Upper lobe of left lung (tissue), 4 donors: Measurements from ENCODE around the gene FGF3.

ENCODE experiments used
- POLR2A ChIP-seq, 4 donors: fragments of 450-650 bp; IDR thresholded peaks; one replicate each; pipeline ENCODE4 v1.5.1; 2016 to 2017; ENCODE audit warnings: antibody characterized with exemption in 4 of 4, mild to moderate bottlenecking in 2 of 4
- TF ChIP-seq, protein P1 (sequence below), 6 experiments: fragments of 450-650 bp in 4 of 6; fragments of 200-600 bp in 2 of 6; sonication (generic) in 2 of 6; IDR thresholded peaks; one replicate each; pipeline ENCODE4 v1.5.1; 2016 to 2019; ENCODE audit warnings: antibody characterized with exemption in 6 of 6

DNA sequence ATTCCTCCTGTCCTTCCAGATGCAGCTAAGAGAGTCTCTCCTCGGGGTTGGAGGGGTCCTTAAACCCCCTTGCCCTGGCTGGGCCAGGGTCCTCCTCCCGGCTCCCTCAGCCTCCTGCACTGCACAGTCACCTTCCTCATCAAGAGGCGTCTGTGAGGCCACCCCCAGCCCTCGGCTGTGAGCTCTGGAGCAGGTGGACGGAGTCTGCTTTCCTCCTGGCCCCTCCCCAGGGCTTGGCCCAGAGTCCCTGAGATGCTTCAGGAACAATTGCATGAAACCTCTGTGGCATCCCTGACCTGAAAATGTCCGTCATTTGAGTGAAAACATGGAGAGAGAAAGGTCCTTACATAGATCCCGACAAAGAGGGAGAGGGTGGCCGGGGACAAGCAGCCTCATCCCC is 6.7 kb upstream of the FGF3 start:
- TF ChIP-seq, protein P1, sequence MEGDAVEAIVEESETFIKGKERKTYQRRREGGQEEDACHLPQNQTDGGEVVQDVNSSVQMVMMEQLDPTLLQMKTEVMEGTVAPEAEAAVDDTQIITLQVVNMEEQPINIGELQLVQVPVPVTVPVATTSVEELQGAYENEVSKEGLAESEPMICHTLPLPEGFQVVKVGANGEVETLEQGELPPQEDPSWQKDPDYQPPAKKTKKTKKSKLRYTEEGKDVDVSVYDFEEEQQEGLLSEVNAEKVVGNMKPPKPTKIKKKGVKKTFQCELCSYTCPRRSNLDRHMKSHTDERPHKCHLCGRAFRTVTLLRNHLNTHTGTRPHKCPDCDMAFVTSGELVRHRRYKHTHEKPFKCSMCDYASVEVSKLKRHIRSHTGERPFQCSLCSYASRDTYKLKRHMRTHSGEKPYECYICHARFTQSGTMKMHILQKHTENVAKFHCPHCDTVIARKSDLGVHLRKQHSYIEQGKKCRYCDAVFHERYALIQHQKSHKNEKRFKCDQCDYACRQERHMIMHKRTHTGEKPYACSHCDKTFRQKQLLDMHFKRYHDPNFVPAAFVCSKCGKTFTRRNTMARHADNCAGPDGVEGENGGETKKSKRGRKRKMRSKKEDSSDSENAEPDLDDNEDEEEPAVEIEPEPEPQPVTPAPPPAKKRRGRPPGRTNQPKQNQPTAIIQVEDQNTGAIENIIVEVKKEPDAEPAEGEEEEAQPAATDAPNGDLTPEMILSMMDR (IDR thresholded peaks at IDR 0.05): no peak
- no peak for TF ChIP-seq POLR2A (IDR thresholded peaks at IDR 0.05)
